HG03039 (cell line): ENCODE results near the gene BARX2.

Experiments
- ATAC-seq: cut with Tn5 transposase; IDR thresholded peaks from one replicate; pipeline ENCODE4 v1.9.1; 2021; ENCODE audit warnings: mild to moderate bottlenecking, moderate library complexity; ENCODE audit not compliant: unreplicated experiment

The BARX2 gene

DNA sequence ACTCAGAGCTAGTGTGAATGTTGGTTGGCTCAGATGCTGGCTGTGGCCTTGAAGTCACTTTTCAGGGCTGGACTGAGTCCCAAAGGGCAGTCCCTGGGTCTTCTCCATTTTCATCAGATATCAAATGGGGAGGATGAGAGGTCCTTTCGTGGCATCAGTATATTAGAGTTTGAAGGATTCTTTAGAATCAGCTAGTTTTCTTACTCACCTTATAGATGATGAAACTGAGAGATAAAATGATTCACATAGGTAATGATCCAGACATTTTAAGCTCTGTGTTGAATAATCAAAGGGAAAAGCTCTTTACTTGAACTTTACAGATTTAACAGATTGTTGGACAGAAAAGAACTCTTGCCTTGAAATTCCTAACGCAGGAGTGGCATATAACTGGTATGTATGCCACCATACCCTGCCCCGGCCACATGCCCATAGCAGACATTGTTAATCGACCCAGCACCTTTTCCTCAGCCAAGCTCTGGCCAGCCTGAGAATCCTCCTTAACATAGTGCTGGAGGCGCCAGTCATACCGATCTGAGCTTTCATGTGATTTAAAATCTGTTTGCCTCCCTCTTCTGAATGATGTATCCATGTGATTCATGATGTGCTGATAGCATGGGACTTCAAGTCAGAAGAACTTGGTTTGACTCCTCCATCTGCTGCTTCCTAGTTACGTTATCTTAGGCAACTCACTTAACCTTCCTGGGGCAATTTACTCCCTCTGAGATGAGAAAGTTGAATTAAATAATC lies 60.0 kb downstream of the BARX2 start:
- ATAC-seq, result no peak

DNA sequence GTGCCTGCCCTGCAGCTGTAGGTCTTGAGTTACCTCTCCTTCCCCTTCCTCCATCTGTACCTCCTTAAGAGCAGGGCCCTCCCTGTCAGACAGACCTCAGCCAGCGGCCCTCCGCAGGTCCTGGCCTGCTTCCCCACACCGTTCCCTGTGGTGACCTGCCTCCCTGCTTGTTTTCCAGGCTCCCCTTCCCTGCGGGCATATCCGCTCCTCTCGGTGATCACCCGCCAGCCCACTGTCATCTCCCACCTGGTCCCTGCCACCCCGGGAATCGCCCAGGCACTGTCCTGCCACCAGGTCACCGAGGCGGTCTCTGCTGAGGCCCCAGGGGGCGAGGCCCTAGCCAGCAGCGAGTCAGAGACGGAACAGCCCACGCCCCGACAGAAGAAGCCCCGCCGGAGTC lies 60.9 kb downstream of the BARX2 start:
- no peak for ATAC-seq

DNA sequence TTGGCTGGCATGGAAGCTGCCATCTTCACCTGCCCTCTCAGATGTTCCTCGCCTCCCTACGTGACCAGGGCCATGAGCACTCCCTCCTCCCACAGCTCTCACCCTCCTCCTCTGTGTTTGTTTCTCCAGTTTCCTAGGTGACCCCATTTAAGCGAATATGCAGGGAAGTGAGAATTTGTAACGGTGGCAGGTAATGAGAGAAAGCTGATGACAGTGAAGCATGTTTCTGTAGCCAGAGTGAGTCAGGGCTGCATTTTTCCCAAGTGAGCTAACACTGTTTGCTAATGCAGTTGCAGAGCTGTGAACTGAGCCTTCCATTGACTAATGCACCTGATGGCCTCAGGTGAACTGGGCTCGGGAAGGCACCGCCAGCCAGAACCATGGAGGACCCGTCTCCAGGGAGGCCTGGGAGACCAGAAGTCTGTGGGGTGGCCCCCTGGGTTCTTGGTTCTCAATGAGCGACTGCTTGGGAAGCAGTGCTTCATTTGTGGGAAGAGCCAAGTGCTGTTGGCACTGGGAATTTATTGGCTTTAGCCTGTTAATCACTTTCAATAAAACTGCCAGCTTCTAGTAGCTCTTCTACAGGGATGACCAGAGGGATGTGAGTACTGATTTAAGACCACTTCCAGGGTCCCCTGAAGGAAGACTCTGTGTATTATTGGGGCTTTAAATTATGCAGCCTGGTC lies 64.5 kb downstream of the BARX2 start:
- no peak for ATAC-seq

DNA sequence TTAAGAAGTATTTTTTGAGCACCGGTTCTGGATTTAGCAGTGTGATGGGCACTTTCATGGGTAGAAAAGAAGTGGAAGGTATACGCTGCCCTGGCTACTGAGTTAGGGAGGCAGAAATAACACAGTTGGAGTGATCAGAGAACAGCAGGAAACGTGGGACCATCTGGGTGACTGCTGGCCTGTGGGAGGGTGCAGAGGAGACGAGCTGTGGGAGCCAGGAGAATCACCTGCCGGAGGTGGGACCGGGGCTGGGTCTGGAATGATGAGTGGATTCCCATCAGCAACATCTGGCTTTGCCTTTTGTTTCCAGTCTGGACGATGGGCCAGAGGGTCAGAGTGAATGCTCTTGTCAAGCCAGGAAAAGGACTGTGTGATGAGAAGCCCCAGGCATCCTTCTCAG lies 66.5 kb downstream of the BARX2 start:
- no peak for ATAC-seq

DNA sequence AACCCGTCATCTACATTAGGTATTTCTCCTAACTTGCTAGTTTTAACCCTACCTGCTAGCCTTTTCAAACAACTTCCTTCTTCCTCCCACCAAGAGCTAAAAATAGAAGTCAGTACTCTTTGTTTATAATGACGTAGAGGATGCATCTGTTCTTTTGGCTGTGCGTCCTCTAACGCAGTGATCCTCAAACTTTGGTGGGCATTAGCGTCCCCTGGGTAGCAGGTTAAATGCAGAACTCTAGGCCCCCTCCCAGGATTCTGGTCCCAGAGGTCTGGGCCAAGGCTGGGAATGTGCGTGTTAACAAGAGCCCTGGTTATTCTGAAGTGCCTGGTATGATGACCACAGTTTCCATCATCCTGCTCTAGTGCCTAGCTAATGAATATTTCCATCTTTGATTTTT lies 67.6 kb downstream of the BARX2 start:
- no peak for ATAC-seq

DNA sequence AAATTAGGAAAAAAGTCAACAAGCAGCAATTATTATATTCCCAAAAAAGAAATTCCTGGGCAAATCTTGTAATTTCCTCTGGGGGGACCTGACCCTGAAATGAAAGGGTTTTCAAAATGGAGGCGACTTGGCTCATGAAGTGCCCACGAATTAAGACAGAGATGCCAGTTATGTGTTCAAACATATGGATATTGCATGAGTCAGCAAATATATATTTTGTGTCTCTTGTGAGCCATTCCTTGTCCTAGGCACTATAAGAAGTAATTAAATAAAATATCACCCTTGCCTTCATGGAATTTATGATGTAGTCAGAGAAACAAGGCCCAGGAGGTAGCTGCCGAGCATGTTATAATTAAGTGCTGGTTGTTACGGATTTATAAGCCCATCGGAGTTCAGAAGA lies 68.6 kb downstream of the BARX2 start:
- ATAC-seq, result no peak

DNA sequence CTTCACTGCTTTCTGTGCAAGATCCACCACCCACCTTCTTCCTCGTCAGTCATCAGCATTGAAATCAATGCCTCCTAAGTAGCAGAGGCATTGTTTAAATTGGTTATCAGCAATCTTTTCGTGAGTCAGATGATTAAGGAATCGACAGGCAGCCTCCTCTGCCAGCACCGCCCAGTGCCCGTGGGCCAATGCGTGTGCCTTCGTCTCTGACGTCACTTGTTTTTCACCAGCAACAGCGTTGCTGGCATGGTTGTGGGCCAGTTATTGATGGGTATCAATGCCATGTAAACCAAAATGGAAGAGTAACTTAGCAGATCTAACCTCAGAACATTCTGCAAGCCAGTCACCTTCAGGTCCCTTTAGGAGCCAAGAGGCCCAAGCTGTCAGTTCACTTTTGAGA lies 69.6 kb downstream of the BARX2 start:
- no peak for ATAC-seq

DNA sequence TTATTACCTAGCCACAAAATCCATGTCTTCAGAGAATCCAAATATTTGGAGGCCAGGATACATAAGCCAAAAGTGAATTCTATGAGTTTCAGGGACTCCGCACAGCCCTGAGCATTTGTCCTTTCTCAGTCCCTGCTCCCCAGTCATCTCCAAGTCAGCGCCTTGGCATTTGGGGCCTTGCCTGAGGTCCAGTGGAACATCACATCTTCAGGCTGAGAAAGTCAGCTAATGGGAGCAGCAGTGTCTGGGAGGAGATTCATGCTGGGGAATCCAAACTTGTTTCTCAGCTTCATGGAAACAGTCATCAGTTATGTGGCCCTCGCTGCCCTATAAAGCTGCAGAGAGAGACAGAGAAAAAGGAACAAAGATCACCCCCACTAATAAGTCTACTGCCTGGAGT lies 70.9 kb downstream of the BARX2 start:
- no peak for ATAC-seq

DNA sequence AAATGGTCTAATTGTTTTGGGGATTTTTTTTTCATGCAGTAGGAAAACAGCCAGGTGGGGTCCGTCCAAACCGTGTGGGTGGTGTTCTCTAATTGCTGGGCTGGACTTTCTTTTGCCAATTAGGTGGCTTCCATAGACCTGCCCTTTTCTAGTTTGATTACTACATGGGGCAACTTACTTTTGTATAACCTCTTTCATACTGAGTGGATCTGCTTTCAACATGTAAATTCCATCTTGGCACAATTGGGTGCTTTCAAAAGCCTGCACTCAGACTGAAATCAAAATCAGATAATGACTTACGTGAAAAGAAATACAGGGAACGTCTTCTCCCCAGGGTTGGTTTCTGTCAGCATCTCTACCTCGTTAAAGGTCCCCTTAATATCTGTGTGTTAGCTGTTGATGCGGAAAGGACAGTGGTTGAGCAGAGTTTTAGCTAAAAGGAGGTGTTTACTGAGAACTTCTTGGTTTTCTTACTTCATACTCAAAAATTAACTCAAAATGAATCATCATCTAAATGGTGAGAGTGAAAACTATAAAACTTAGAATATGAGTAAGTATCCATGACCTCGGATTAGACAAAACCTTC lies 72.1 kb downstream of the BARX2 start:
- ATAC-seq, result no peak

DNA sequence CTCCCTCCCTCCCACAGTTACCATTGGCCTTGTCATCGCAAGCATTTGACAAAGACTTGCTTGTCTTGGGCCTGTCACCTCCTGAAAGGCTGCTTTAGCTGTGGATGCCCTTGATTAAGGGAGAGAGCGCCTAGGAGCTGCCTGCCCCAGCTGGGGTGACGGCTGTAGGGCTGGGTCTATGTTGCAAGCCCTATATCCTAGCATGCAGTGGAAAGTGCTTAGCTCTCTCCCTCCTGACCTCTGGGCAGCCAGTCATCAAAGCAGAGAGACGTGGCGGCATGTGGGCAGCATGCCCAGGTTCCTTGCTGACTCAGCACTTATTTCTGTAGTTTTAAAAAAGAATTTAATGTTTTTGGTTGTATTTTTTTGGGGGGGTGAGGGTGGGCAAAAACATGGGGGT lies 75.9 kb downstream of the BARX2 start:
- ATAC-seq, result no peak

DNA sequence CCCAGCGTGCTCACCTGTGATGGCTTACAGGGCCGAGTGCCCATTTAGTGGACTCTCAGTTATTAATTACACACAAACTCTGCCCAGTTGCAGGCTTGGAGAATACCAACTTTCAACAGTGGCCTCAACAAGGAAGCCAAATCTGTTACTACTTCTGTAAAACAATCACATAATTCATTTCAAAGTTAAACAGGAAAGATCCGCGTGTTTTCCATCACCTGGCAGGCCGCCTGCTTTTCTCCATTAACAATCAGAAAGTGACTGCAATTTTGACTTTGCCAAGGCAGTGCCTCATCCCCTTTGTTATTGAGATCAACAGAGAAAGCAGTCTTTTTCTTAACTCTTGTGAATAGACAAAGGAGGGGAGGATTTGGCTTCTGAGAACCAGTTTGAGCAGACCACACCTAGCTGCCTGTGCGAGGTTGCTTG lies 77.7 kb downstream of the BARX2 start:
- ATAC-seq, result no peak

DNA sequence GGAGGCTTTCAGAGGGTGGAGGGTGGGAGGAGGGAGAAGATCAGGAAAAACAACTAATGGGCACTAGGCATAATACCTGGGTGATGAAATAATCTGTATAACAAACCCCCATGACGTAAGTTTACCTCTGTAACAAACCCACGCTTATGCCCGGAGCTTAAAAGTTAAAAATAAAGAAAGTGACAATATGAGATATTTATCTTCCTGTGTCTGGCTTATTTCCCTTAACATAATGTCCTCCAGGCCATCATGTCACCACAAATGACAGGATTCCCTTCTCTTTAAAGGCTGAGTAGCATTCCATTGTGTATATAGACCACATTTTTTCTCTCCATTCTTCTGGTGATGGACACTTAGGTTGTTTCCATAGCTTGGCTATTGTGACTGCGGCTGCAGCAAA lies 79.5 kb downstream of the BARX2 start:
- no peak for ATAC-seq

DNA sequence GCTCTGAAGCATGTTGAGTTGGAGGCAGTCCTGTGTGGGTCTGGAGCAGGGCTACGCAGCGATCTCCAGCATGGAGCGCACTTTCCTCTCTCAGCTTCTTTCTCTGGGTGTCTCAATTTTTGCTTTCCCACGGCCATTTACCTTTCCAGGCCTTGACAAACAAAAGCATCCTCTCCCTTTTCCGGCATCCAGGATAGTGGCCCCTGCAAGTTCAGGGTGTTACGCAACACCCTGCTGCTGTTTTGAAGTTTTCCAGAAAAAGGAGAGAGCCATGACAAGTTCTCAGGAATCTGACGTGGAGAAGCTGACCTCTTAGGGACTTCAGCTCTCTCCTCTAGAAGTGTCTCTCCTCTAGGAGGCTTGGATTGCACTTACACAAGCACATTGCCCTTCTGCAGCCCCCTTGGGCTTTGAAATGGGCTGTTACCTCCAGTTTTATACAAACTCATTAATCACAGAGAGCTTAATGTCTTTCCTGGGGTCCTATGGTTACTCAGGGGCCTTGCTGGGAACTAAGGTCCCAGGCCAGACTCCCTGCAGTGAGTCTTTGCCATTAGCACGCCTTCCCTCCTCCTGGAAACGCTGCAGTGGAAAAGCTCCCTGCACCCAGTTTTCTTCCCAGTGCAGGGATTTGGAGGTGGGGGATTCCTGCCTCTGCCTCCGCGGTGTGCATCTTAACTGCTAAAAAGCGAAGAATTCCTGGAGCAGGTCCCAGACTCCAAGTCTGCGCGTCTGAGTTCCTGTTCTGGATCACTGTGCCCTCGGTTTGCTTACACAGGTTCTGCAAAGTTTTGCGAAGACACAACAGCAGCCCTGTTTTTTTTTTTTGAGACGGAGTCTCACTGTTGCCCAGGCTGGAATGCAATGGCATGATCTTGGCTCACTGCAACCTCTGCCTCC lies 80.4 kb downstream of the BARX2 start:
- no peak for ATAC-seq

DNA sequence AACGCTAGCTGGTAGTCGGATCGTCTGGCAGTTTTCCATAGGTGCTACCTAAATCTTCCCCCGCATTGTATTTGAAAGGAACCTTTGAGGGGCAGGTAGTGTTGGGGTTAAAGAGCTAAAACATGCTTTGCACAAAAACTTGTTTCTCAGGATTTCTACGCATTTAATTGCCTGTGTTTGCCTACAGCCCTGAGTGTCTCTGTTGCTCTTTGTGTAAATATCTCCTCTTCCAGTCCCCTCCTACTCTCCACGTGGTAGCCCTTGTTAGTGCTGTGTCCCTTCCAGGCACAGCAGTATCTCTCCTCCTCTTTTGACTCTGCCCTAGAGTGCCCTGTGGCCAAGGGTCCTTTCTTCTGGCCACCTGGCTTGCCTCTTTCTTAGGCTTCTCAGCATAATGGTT lies 81.7 kb downstream of the BARX2 start:
- ATAC-seq, result no peak

DNA sequence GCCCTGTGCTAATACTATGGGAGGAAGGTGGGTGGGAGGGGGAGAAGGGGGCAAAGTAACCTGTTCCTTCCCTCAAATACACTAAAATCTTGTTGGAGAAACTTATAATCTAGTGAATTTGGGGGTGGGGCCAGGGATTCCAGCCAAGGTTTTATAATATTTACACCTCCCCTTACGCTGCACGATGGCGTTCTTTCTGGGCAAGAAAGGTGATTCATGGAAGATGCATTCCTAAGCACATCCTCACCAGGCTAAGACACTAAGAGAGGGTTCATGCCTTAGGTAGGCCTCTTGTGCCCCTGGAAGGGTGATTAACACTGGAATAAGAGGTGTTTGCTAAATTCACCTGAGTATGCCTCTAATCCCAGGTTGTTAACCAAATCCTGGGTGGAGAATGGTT lies 82.6 kb downstream of the BARX2 start:
- no peak for ATAC-seq

DNA sequence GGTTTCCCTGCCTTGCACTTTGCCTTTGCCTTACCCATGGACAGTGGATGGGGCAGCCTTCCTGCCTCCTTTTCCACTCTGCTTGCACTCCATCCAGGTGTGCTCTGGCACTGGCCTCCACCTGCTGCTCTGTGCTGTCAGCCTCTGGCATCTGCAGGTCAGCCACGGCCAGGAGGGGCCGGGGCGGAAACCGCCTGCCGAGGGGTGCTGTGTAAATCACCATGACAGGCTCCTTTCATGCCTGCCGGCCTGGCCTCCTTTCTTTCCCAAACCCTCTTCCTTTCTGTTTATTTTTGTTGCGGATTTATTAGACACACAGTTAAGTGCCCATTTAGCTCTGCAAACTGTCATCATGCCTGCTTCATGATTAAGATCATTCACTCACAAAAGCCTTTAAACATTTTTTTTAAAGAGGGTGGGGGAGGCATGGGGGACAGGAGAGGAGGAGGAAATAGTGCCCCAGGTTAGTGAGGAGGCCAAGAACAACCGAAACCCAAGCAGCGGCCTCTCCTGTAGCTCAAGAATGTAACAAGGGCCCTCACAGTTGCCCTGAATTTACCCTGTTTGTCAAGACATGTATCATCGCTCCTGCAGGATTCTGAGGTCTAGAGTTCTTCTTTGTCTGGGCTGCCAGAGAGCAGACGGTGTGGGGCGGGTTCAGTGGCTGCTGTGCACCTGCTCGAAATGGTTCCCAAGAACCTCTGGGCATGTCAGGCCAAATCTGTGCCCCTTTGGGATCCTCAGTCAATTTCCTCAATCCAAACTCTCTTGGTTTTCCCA lies 83.3 kb downstream of the BARX2 start:
- ATAC-seq, result no peak

DNA sequence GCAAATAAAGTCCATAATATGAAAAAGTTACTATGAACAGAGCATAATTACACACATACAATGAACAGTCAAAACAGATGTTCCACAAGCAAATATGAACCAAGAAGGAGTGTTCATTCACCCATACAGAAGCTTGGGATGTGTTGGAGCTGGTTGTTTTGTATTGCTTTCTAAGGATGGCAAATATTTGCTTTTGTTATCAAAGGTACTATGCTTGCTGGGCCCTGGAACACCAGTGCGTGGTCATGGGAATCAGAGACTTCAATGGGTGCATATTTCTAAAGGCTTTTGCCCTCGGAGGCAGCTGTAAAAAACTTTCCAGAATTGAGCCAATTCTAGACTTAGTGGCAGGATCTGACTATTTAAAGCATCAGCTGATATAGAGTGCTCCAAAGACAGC lies 85.1 kb downstream of the BARX2 start:
- ATAC-seq, result no peak

DNA sequence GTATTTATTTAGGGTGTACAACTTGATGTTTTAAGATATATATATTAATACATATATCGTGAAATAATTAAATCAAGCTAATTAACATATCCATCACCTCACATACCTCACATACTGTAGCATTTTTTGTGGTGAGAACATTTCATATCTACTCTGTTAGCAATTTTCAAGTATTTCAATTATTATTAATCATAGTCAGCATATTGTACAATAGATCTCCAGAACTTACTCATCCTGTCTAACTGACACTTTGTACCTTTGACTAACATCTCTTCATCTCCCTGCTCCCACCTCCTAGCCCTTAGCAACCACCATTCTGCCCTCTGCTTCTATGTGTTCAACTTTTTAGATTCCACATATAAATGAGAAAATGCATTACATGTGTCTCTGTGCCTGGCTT lies 108.4 kb downstream of the BARX2 start:
- ATAC-seq, result no peak

DNA sequence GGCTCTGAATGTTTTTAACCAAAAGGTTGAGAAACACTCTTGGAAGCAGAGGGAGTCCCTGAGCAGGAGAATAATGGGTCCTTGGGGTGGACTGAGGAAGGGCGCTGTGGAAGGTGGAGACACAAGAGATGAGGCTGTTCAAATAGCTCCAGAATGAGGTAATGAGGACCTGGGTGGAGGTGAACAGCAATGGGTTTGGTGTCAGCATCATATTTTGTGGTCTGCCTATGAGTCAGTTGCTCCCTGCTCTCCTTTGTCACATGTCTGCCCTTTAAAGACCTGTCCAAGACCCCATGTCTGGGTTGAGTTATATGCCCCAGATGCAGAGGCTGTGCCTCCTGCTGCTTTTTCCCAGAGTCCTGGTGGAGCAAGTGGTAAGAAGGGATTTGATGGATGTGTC lies 113.6 kb downstream of the BARX2 start:
- no peak for ATAC-seq

DNA sequence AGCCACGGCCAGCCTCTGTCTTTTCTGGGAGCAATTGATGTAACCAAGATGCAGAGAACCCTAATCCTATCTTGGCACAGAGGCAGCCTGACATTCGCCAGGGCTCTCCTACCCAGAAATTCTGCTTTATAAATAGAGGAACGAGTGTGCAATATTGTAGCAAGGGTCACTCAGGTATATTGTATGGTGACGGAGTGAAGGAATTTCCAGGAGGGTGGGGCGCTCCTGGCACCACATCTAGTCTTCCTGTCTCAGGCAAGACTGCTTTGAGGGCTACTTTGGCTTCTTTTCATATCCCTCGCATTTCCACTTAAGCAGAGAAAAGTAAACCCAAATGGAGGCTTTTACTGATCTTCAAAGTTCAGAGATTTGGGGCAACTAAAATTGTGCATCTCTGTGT lies 114.4 kb downstream of the BARX2 start:
- ATAC-seq, result no peak

DNA sequence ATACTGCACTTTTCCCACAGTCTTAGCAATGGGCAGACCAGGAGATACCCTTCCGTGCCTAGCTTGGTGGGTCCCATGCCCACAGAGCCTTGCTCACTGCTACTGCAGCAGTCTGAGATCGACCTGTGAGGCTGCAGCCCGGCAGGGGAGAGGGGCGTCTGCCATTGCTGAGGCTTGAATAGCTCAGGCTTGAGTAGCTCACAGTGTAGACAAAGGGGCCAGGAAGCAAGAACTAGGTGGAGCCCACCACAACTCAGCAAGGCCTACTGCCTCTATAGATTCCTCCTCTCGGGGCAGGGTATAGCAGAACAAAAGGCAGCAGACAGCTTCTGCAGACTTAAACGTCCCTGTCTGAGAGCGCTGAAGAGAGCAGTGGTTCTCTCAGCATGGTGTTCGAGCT lies 118.1 kb downstream of the BARX2 start:
- no peak for ATAC-seq
